ENCODE results near the gene PRKD2.
"Not testable (repeated sequence)": the region's sequence is repeated elsewhere in the genome, so short reads cannot be mapped to it uniquely, and the experiment has no call there.

The PRKD2 gene

DNA sequence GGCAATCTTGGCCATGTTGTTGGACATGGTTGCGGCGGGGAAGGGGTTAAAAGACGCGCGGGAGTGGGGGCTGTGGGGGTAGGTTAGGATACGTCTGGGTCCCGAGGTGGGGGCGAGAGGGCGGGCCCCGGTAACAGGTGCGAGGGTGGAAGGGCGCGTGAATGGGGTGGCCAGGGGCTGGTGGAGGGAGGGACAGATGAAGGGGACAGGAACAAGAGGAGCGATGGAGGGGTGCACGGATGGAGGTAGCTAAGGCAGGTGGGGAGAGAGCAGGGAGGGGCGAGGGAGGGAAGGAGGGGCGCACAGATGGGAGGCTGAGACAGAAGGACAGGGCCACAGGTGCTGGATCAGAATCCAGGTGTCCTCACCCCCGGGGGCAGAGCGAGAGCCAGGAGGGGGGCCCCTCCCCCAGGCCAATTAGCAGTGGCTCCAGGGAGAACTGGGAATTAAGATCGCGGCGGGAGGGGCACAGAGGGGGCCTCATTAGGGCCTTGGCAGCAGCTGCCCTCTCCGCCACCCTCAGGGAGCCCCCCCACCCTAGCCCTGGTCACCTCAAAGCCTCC lies 82.2 kb downstream of the PRKD2 start:
- H3K27ac ChIP-seq (ENCODE audit: insufficient read depth, low read length, poor library complexity, severe bottlenecking) = peak overlapping the region; percentile 38
- peaks cover 3% of the 10 kb centered on the region for H3K27me3 ChIP-seq (replicated peaks; ENCODE audit: control insufficient read depth, insufficient read depth, low read length, poor library complexity, severe bottlenecking)
- DNase-seq = no peak
- H3K4me1 ChIP-seq (ENCODE audit: control insufficient read depth, insufficient read depth, low read length, poor library complexity, severe bottlenecking) = peaks cover 36% of the 10 kb centered on the region
- H3K36me3 ChIP-seq (ENCODE audit: control insufficient read depth, insufficient read depth, low read length) = no peaks in the 10 kb centered on the region
- H3K9me3 ChIP-seq (ENCODE audit: control insufficient read depth, low read length) = no peaks in the 10 kb centered on the region
- peak overlapping the region; percentile 44 for H3K4me3 ChIP-seq (ENCODE audit: insufficient read depth, low read depth, low read length, poor library complexity, severe bottlenecking)

GRCh38 chr19:46634045-46634655 lies 82.8 kb downstream of the PRKD2 start:
- no peaks in the 10 kb centered on the region for H3K9me3 ChIP-seq (ENCODE audit: control insufficient read depth, low read length)
- no peaks in the 10 kb centered on the region for H3K36me3 ChIP-seq (ENCODE audit: control insufficient read depth, insufficient read depth, low read length)
- peak overlapping the region; percentile 54 for H3K27ac ChIP-seq (ENCODE audit: insufficient read depth, low read length, poor library complexity, severe bottlenecking)
- peak overlapping the region; percentile 44 for H3K4me3 ChIP-seq (ENCODE audit: insufficient read depth, low read depth, low read length, poor library complexity, severe bottlenecking)
- peaks cover under 1% of the 10 kb centered on the region for H3K27me3 ChIP-seq (replicated peaks; ENCODE audit: control insufficient read depth, insufficient read depth, low read length, poor library complexity, severe bottlenecking)
- H3K4me1 ChIP-seq (ENCODE audit: control insufficient read depth, insufficient read depth, low read length, poor library complexity, severe bottlenecking) = peaks cover 30% of the 10 kb centered on the region
- DNase-seq = peak; percentile 94 to 96 (median 95)

DNA sequence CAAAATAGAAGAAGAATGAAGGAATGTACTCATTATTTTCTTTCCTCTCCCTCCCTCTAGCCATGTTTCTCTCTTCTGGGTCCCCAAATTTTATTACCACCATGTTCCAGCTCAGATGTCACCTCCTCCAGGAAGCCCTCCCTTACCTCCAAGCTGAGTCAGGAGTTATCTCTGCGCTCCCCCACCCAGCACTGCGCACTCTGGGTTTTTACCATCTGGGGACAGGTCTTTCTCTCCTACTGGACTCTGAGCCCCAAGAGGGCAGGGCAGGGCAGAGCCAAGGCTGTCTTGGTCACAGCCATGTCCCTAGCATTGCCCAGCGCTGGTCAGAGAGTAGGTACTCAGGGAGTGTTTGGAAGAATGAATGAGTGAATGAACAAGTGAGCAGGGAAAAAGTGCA lies 83.8 kb downstream of the PRKD2 start:
- no peak for DNase-seq
- no peaks in the 10 kb centered on the region for H3K36me3 ChIP-seq (ENCODE audit: control insufficient read depth, insufficient read depth, low read length)
- H3K9me3 ChIP-seq (ENCODE audit: control insufficient read depth, low read length) = no peaks in the 10 kb centered on the region
- no peaks in the 10 kb centered on the region for H3K27me3 ChIP-seq (replicated peaks; ENCODE audit: control insufficient read depth, insufficient read depth, low read length, poor library complexity, severe bottlenecking)
- peaks cover 21% of the 10 kb centered on the region for H3K4me1 ChIP-seq (ENCODE audit: control insufficient read depth, insufficient read depth, low read length, poor library complexity, severe bottlenecking)
- no peak overlapping the region for H3K4me3 ChIP-seq (ENCODE audit: insufficient read depth, low read depth, low read length, poor library complexity, severe bottlenecking)
- H3K27ac ChIP-seq (ENCODE audit: insufficient read depth, low read length, poor library complexity, severe bottlenecking) = peak overlapping the region; percentile 54

- no peak overlapping the region for H3K27ac ChIP-seq (ENCODE audit: insufficient read depth, low read length, poor library complexity, severe bottlenecking)
- no peaks in the 10 kb centered on the region for H3K27me3 ChIP-seq (replicated peaks; ENCODE audit: control insufficient read depth, insufficient read depth, low read length, poor library complexity, severe bottlenecking)
- H3K4me1 ChIP-seq (ENCODE audit: control insufficient read depth, insufficient read depth, low read length, poor library complexity, severe bottlenecking) = peaks cover 18% of the 10 kb centered on the region
- no peak overlapping the region for H3K4me3 ChIP-seq (ENCODE audit: insufficient read depth, low read depth, low read length, poor library complexity, severe bottlenecking)
- no peaks in the 10 kb centered on the region for H3K36me3 ChIP-seq (ENCODE audit: control insufficient read depth, insufficient read depth, low read length)
- no peak for DNase-seq
- H3K9me3 ChIP-seq (ENCODE audit: control insufficient read depth, low read length) = no peaks in the 10 kb centered on the region
Measured at GRCh38 chr19:46631481-46631880, 85.4 kb downstream of the PRKD2 start.

DNA sequence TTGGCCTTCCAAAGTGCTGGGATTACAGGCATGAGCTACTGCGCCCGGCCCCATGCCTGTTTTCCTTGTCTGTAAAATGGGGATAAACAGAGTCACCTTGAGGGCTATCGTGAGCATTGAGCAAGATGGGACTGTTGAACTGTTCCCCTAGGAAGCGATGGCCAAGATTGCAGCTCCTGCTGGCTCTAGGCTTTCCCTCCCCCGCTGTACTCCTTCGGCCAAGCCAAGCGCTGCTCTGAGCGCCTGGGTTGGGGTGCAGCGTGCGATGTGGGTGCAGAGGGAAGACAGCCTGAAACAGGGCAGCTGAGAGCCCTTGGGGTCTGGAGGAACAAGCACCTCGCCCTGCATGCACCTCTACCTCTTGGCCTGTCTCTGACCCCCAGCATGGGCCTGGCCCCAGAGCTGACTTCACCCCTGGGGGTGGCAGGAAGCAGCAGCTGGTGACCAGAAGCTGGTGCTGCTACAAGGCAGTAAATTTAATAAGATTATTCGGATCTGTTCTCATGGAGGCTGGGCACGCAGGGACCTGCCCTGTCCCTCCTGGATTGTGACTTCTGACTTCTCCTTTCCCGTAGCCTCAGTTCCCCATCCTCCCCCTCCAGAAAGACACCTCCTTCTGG lies 86.2 kb downstream of the PRKD2 start:
- Histone ChIP-seq H3K4me1 (ENCODE audit: control insufficient read depth, insufficient read depth, low read length, poor library complexity, severe bottlenecking) (peaks cover 18% of the 10 kb centered on the region), H3K36me3 (ENCODE audit: control insufficient read depth, insufficient read depth, low read length) (no peaks in the 10 kb centered on the region), H3K27ac (ENCODE audit: insufficient read depth, low read length, poor library complexity, severe bottlenecking) (no peak overlapping the region), H3K9me3 (ENCODE audit: control insufficient read depth, low read length) (no peaks in the 10 kb centered on the region), H3K27me3 (replicated peaks; ENCODE audit: control insufficient read depth, insufficient read depth, low read length, poor library complexity, severe bottlenecking) (no peaks in the 10 kb centered on the region), H3K4me3 (ENCODE audit: insufficient read depth, low read depth, low read length, poor library complexity, severe bottlenecking) (no peak overlapping the region)
- no peak for DNase-seq

DNA sequence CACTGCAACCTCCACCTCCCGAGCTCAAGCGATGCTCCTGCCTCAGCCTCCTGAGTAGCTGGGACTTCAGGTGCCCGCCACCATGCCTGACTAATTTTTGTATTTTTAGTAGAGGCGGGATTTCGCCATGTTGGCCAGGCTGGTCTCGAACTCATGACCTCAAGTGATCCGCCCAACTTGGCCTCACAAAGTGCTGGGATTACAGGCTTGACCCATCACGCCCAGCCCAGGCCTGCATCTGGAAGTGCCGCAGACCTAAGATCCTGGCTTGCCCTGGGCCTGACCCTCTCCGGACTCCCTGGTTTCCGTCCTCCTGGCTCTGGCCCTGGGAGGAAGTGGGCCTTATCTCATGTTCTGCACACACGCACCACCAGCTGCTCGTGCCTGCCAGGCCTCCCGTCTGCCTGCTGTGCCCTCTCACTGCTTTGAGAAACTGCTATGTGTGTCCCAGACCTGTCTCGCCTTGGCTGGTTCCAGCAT lies 87.3 kb downstream of the PRKD2 start:
- no peak overlapping the region for H3K27ac ChIP-seq (ENCODE audit: insufficient read depth, low read length, poor library complexity, severe bottlenecking)
- no peak overlapping the region for H3K4me3 ChIP-seq (ENCODE audit: insufficient read depth, low read depth, low read length, poor library complexity, severe bottlenecking)
- no peaks in the 10 kb centered on the region for H3K9me3 ChIP-seq (ENCODE audit: control insufficient read depth, low read length)
- DNase-seq = no peak
- H3K27me3 ChIP-seq (replicated peaks; ENCODE audit: control insufficient read depth, insufficient read depth, low read length, poor library complexity, severe bottlenecking) = no peaks in the 10 kb centered on the region
- H3K36me3 ChIP-seq (ENCODE audit: control insufficient read depth, insufficient read depth, low read length) = no peaks in the 10 kb centered on the region
- peaks cover 19% of the 10 kb centered on the region for H3K4me1 ChIP-seq (ENCODE audit: control insufficient read depth, insufficient read depth, low read length, poor library complexity, severe bottlenecking)

DNA sequence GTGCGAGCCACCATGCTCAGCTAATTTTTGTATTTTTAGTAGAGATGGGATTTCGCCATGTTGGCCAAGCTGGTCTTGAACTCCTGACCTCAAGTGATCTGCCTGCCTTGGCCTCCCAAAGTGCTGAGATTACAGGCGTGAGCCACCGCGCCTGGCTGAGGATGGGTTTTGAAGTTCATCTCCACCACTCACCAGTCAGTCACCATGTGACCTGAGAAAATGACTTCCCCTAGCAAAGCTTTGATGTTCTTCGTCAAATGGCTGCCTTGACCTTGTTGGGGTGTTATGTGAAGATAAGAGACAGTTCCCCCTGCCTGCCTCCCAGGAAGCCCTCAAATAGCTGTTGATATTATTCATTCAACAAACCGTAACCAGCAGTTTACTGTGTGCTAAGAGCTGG lies 87.9 kb downstream of the PRKD2 start:
- not testable (repeated sequence) for DNase-seq; H3K27me3 ChIP-seq (replicated peaks; ENCODE audit: control insufficient read depth, insufficient read depth, low read length, poor library complexity, severe bottlenecking); H3K4me3 ChIP-seq (ENCODE audit: insufficient read depth, low read depth, low read length, poor library complexity, severe bottlenecking); H3K27ac ChIP-seq (ENCODE audit: insufficient read depth, low read length, poor library complexity, severe bottlenecking); H3K36me3 ChIP-seq (ENCODE audit: control insufficient read depth, insufficient read depth, low read length); H3K9me3 ChIP-seq (ENCODE audit: control insufficient read depth, low read length)
- peaks cover 17% of the 10 kb centered on the region for H3K4me1 ChIP-seq (ENCODE audit: control insufficient read depth, insufficient read depth, low read length, poor library complexity, severe bottlenecking)

DNA sequence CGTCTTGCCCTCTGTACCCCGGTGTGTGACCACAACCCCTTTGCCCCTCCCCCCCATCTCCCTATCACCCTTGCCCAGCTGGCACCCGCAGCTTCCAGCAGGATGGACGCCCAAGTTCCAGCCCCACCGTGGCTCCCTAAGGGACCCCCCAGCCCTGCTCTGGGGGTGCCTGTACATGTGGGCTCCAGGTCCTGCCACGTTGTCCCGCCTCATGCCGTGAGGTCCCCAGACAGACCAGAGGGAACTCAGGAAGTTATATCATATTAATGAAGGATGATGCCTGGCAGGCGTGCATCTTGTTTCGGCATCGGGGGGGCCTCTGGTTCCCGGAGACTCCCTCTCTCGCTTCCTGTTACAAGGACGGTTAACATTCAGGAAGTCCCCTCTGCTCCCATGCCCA lies 90.5 kb downstream of the PRKD2 start:
- Histone ChIP-seq H3K27me3 (replicated peaks; ENCODE audit: control insufficient read depth, insufficient read depth, low read length, poor library complexity, severe bottlenecking) (no peaks in the 10 kb centered on the region), H3K4me3 (ENCODE audit: insufficient read depth, low read depth, low read length, poor library complexity, severe bottlenecking) (no peak overlapping the region), H3K4me1 (ENCODE audit: control insufficient read depth, insufficient read depth, low read length, poor library complexity, severe bottlenecking) (peaks cover 7% of the 10 kb centered on the region), H3K9me3 (ENCODE audit: control insufficient read depth, low read length) (no peaks in the 10 kb centered on the region), H3K27ac (ENCODE audit: insufficient read depth, low read length, poor library complexity, severe bottlenecking) (no peak overlapping the region), H3K36me3 (ENCODE audit: control insufficient read depth, insufficient read depth, low read length) (no peaks in the 10 kb centered on the region)
- DNase-seq = no peak

- Histone ChIP-seq H3K4me1 (ENCODE audit: control insufficient read depth, insufficient read depth, low read length, poor library complexity, severe bottlenecking) (peaks cover 7% of the 10 kb centered on the region), H3K36me3 (ENCODE audit: control insufficient read depth, insufficient read depth, low read length) (no peaks in the 10 kb centered on the region), H3K27me3 (replicated peaks; ENCODE audit: control insufficient read depth, insufficient read depth, low read length, poor library complexity, severe bottlenecking) (no peaks in the 10 kb centered on the region), H3K9me3 (ENCODE audit: control insufficient read depth, low read length) (no peaks in the 10 kb centered on the region), H3K4me3 (ENCODE audit: insufficient read depth, low read depth, low read length, poor library complexity, severe bottlenecking) (no peak overlapping the region), H3K27ac (ENCODE audit: insufficient read depth, low read length, poor library complexity, severe bottlenecking) (no peak overlapping the region)
- no peak for DNase-seq
Measured at GRCh38 chr19:46625731-46626130, 91.2 kb downstream of the PRKD2 start.

DNA sequence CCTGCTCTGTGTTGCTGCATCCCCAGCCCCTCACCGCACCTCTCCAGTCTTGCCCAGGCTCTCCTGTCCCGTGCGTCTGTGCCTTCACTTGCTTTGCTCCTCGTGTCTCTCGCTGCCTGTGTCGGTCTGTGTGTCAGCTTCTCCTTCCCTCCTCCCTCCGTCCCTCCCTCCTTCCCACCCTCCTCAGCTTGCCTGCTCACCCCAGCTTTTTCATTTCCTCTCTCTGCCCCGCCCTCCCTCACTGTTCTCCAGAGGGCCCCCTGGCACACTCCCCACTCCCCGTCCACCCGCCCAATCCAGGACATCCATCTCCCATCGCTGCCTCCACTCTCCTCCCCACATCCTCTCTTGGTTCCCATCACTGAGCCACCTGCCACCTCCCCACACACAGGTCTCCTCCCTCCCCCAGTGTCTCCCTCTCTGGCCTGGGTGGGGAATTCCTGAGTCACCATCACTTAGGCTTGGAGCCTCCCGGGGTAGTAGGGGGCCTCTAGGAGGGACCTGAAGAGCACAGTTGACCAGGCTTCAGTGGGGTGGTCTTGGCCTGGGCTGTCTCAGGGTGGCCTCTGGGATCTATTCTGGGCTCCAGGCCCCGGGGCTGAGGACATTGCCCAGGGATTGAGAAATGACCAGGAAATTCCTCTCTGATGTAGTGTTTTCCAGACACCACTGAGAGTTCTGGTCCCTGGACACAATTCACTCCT lies 91.8 kb downstream of the PRKD2 start, which contains the start of gene PTGIR:
PTGIR (minus strand) TSS at position 132 of the 704 bp plus-strand sequence. CDS start 864 bp downstream, outside the sequence.
- Histone ChIP-seq H3K9me3 (ENCODE audit: control insufficient read depth, low read length) (no peaks in the 10 kb centered on the region), H3K27ac (ENCODE audit: insufficient read depth, low read length, poor library complexity, severe bottlenecking) (no peak within 1 kb of the TSS), H3K36me3 (ENCODE audit: control insufficient read depth, insufficient read depth, low read length) (no peaks in the 10 kb centered on the region), H3K4me1 (ENCODE audit: control insufficient read depth, insufficient read depth, low read length, poor library complexity, severe bottlenecking) (peaks cover 7% of the 10 kb centered on the region), H3K27me3 (replicated peaks; ENCODE audit: control insufficient read depth, insufficient read depth, low read length, poor library complexity, severe bottlenecking) (no peaks in the 10 kb centered on the region), H3K4me3 (ENCODE audit: insufficient read depth, low read depth, low read length, poor library complexity, severe bottlenecking) (no peak within 1 kb of the TSS)
- no peak for DNase-seq

All from effector memory CD4-positive, alpha-beta T cell (primary cell).